IMR-90 (cell line): ENCODE data around the gene ADGRG1. TPM values are rescaled to one million over a fixed set of nuclear protein-coding genes. Genes with fewer than 3 reads are reported as not detected.

Source experiments
- ATAC-seq: fragments of 200-7000 bp; cut with Tn5 transposase; 2 replicates; pipeline ENCODE4 v1.9.1; 2020; ENCODE audit warnings: low read depth, mild to moderate bottlenecking, moderate library complexity
- BruUV-seq: library from RNA; stranded (reverse); fragments of 400-500 nt; replicated peaks from 2 replicates; lab custom pipeline; 2021; lab: Mats Ljungman, UMichigan
- CTCF ChIA-PET: fragments of 300-600 bp; formaldehyde crosslinking; extraction: SDS; loops from one replicate; lab custom pipeline; 2021; ENCODE audit warnings: antibody characterized with exemption; lab: Yijun Ruan, JAX
- POLR2A ChIA-PET: fragments of 300-600 bp; sonication (Branson Sonifier 250); formaldehyde crosslinking; loops from one replicate; lab custom pipeline; 2022; ENCODE audit warnings: antibody characterized with exemption; ENCODE audit not compliant: unreplicated experiment; lab: Charles Lee
- DNase-seq: peaks from one replicate; pipeline ENCODE4 v3.0.0; 2013
- H2AFZ ChIP-seq: replicated peaks from 2 replicates; pipeline ENCODE3; 2013; ENCODE audit warnings: low read length, mild to moderate bottlenecking; ENCODE audit not compliant: poor library complexity
- H2AK5ac ChIP-seq: 2 replicates; pipeline ENCODE4 v1.6.1; 2013; ENCODE audit warnings: low read depth, low read length, inconsistent platforms
- H2AK9ac ChIP-seq: replicated peaks from 2 replicates; pipeline ENCODE3; 2013; ENCODE audit warnings: mild to moderate bottlenecking, low read depth, low read length, moderate library complexity; ENCODE audit not compliant: poor library complexity
- H2BK120ac ChIP-seq: 2 replicates; pipeline ENCODE4 v1.6.1; 2013; ENCODE audit warnings: low read depth, low read length, inconsistent platforms
- H2BK15ac ChIP-seq: 3 replicates; pipeline ENCODE4 v1.6.1; 2013; ENCODE audit warnings: low read depth, low read length, inconsistent platforms
- H2BK20ac ChIP-seq: 2 replicates; pipeline ENCODE4 v1.6.1; 2013; ENCODE audit warnings: low read depth, mild to moderate bottlenecking, inconsistent platforms, low read length, moderate library complexity
- H2BK5ac ChIP-seq: 2 replicates; pipeline ENCODE4 v1.6.1; 2013; ENCODE audit warnings: mild to moderate bottlenecking, low read depth, low read length, inconsistent platforms; ENCODE audit not compliant: poor library complexity, severe bottlenecking
- H3K14ac ChIP-seq: replicated peaks from 2 replicates; pipeline ENCODE4 v1.6.1; 2013; ENCODE audit warnings: low read depth, low read length, inconsistent platforms
- H3K18ac ChIP-seq: 2 replicates; pipeline ENCODE4 v1.6.1; 2013; ENCODE audit warnings: low read depth, low read length, control low read depth
- H3K23ac ChIP-seq: 2 replicates; pipeline ENCODE4 v1.6.1; 2013; ENCODE audit warnings: low read depth, low read length, inconsistent platforms
- H3K27ac ChIP-seq: 2 replicates; pipeline ENCODE4 v1.5.1; 2013; ENCODE audit warnings: mild to moderate bottlenecking, control low read depth, low read length; ENCODE audit not compliant: insufficient read depth
- H3K27me3 ChIP-seq: 2 replicates; pipeline ENCODE4 v1.6.1; 2013; ENCODE audit warnings: low read length; ENCODE audit not compliant: control insufficient read depth, insufficient read depth
- H3K36me3 ChIP-seq: 2 replicates; pipeline ENCODE4 v1.6.1; 2013; ENCODE audit warnings: low read length, mixed read lengths; ENCODE audit not compliant: control insufficient read depth, insufficient read depth
- H3K4ac ChIP-seq: 2 replicates; pipeline ENCODE4 v1.6.1; 2013; ENCODE audit warnings: low read depth, low read length, inconsistent platforms
- H3K4me1 ChIP-seq: 2 replicates; pipeline ENCODE4 v1.6.1; 2013; ENCODE audit warnings: low read length, mixed read lengths; ENCODE audit not compliant: control insufficient read depth, insufficient read depth
- H3K4me2 ChIP-seq: 2 replicates; pipeline ENCODE4 v1.6.1; 2013; ENCODE audit warnings: low read depth, mild to moderate bottlenecking, control low read depth, low read length, moderate library complexity
- H3K4me3 ChIP-seq: 2 replicates; pipeline ENCODE4 v1.5.1; 2013; ENCODE audit warnings: low read depth, mild to moderate bottlenecking, control low read depth, low read length, moderate library complexity; ENCODE audit not compliant: insufficient read depth
- H3K56ac ChIP-seq: 2 replicates; pipeline ENCODE4 v1.6.1; 2013; ENCODE audit warnings: low read length, inconsistent platforms; ENCODE audit not compliant: insufficient read depth; ENCODE audit errors: extremely low read depth
- H3K79me1 ChIP-seq, 2 experiments: 2 replicates each; pipeline ENCODE4 v1.6.1; 2013; ENCODE audit warnings: low read length in 2 of 2, inconsistent platforms in 1 of 2, low read depth in 1 of 2
- H3K9ac ChIP-seq: 2 replicates; pipeline ENCODE4 v1.6.1; 2013; ENCODE audit warnings: low read depth, low read length, control low read depth
- H3K9me1 ChIP-seq: 2 replicates; pipeline ENCODE4 v1.6.1; 2013; ENCODE audit warnings: low read length, inconsistent platforms; ENCODE audit not compliant: insufficient read depth
- H3K9me3 ChIP-seq: 2 replicates; pipeline ENCODE4 v1.6.1; 2013; ENCODE audit warnings: low read length; ENCODE audit not compliant: control insufficient read depth, insufficient read depth
- H4K20me1 ChIP-seq: 2 replicates; pipeline ENCODE4 v1.6.1; 2013; ENCODE audit warnings: low read length, inconsistent platforms; ENCODE audit not compliant: insufficient read depth
- H4K5ac ChIP-seq: 2 replicates; pipeline ENCODE4 v1.6.1; 2013; ENCODE audit warnings: mild to moderate bottlenecking, low read depth, low read length, control low read depth
- H4K8ac ChIP-seq, 2 experiments: 2 replicates each; pipeline ENCODE4 v1.6.1; 2013; ENCODE audit warnings: low read depth in 2 of 2, low read length in 2 of 2, control low read depth in 1 of 2, inconsistent platforms in 1 of 2
- H4K91ac ChIP-seq: 2 replicates; pipeline ENCODE4 v1.6.1; 2013; ENCODE audit warnings: low read depth, low read length, inconsistent platforms; ENCODE audit not compliant: insufficient read depth
- CEBPB ChIP-seq: IDR thresholded peaks from 2 replicates; pipeline ENCODE4 v1.6.1; 2012; ENCODE audit warnings: low read depth, low read length, improper control_type of control experiment
- FOS ChIP-seq: fragments of 150-350 bp; IDR thresholded peaks from 2 replicates; pipeline ENCODE4 v1.6.1; 2016; ENCODE audit warnings: low read depth, low read length
- MAZ ChIP-seq: IDR thresholded peaks from 2 replicates; pipeline ENCODE4 v1.6.1; 2012; ENCODE audit warnings: low read depth, mild to moderate bottlenecking, low read length, improper control_type of control experiment, moderate library complexity, borderline replicate concordance
- NFE2L2 ChIP-seq: fragments of 150-350 bp; IDR thresholded peaks from 2 replicates; pipeline ENCODE4 v1.6.1; 2016; ENCODE audit warnings: low read depth, mild to moderate bottlenecking, low read length
- RAD21 ChIP-seq: IDR thresholded peaks from 2 replicates; pipeline ENCODE4 v1.6.1; 2012; ENCODE audit warnings: low read length, improper control_type of control experiment
- RCOR1 ChIP-seq: IDR thresholded peaks from 2 replicates; pipeline ENCODE4 v1.6.1; 2012; ENCODE audit warnings: mild to moderate bottlenecking, low read length, improper control_type of control experiment; ENCODE audit not compliant: insufficient replicate concordance
- RFX5 ChIP-seq: IDR thresholded peaks from 2 replicates; pipeline ENCODE4 v1.8.0; 2012; ENCODE audit warnings: low read depth, mild to moderate bottlenecking, low read length, moderate library complexity
- SMC3 ChIP-seq: fragments of 150-350 bp; IDR thresholded peaks from 2 replicates; pipeline ENCODE4 v1.6.1; 2016; ENCODE audit warnings: low read depth, mild to moderate bottlenecking, antibody characterized with exemption, low read length, moderate library complexity
- USF2 ChIP-seq: fragments of 150-350 bp; IDR thresholded peaks from 2 replicates; pipeline ENCODE4 v1.6.1; 2017; ENCODE audit warnings: mild to moderate bottlenecking, antibody characterized with exemption, low read length, low read depth
- WGBS, 2 experiments: methylation state at CpG; one replicate each; pipeline versions ENCODE4 v1.1.5 to v1.1.7; 2013; ENCODE audit warnings: missing lambda C conversion rate in 2 of 2; ENCODE audit not compliant: insufficient read length in 1 of 2; ENCODE audit errors: extremely low coverage in 2 of 2; 5-methylcytosine and 5-hydroxymethylcytosine counted together
- dilution Hi-C: fragments of 300-500 bp; cut with HindIII; formaldehyde crosslinking; loops from one replicate; pipeline ENCODE4 v1.14.3; 2018; ENCODE audit warnings: low sequenced_read_pairs; ENCODE audit not compliant: unreplicated experiment
- in situ Hi-C: fragments of 300-500 bp; cut with MboI; formaldehyde crosslinking; loops from 3 replicates; pipeline ENCODE4 v1.14.3; 2019; ENCODE audit warnings: low sequenced_read_pairs, inconsistent platforms, mixed read lengths
- intact Hi-C: fragments of 100-400 bp; cut with micrococcal nuclease; formaldehyde crosslinking; loops from 2 replicates; pipeline ENCODE4 v1.10.0; 2022
- polyA plus RNA-seq, 3 experiments: library from polyadenylated mRNA; depleted of rRNA; stranded (reverse); fragments of >200 nt; gene quantifications; 2 replicates each; pipeline ENCODE4 v1.2.3, GENCODE V29; 2012; ENCODE audit warnings: low replicate concordance in 1 of 3
- total RNA-seq: library from RNA; depleted of rRNA; stranded (reverse); fragments of >200 nt; gene quantifications from 2 replicates; pipeline ENCODE4 v1.2.3, GENCODE V29; 2012
- TF ChIP-seq, protein P1 (sequence below): fragments of 150-350 bp; IDR thresholded peaks from 2 replicates; pipeline ENCODE4 v1.6.1; 2016; ENCODE audit warnings: low read depth, mild to moderate bottlenecking, low read length, moderate library complexity, borderline replicate concordance
- TF ChIP-seq, protein P2 (sequence below): conservative IDR thresholded peaks from 2 replicates; pipeline ENCODE4 v1.5.1; 2012; ENCODE audit warnings: mild to moderate bottlenecking, low read depth, low read length, improper control_type of control experiment

The ADGRG1 gene
- total and polyA plus RNA-seq, 2 of the 4 experiments (the other 2 are of a cell fraction) = 0.90 to 8.4 TPM

DNA sequence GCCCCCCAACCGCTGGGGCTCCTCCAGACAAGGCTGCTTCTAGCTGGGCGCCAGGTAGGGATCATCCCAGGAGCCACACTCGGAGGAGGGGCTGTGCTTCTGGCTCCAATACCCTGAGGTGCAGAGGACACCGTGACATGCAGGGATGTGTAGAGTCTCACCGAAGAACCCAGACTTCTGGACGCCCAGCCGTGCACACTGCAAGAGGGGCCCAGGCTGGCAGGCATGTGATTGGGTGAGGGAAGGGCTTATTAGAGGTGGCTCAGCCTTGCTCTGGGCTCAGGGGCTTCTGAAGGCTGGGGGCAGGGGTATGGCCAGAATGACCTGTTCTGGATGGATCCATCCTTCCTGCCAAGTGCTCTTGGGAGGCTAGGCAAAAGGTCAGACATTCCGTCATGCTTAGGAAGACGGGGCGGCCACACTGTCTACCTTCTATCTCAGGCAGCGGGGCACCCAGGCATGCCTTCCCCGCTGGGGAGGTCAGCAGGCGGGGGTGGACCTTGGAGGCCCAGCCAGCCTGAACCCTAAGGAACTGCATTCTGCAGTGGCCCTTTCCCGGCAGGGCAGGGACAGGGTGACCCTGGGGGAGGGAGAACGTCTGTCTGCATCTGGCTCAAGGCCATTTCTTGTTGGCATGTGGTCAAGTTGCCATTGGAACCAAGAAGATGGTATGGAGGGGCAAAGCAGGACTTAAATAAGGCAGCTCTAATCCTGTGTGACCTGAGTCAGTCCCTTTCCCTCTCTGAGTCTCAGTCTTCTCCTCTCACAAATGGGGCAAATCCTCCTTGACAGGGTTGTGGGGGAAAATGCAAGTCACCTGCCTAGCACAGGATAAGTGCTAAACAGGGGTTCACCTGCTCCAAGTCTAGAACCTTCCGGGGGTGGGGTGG lies 5.8 kb upstream of the ADGRG1 start:
- Histone ChIP-seq H3K79me1 (no peaks in the 10 kb centered on the region), H3K4me2 (no peak overlapping the region), H3K36me3 (no peaks in the 10 kb centered on the region), H3K9ac (no peak overlapping the region), H4K5ac (no peak overlapping the region), H2BK5ac (no peak overlapping the region), H3K9me1 (0 out of 2 replicates have a peak, but pooled peaks cover 4% of the 10 kb centered on the region), H3K4me3 (no peak overlapping the region), H3K4ac (0 out of 2 replicates have a peak overlapping the region, but pooled peaks have one; percentile 18), H2BK120ac (no peak overlapping the region; the same call in 1 of the 2 replicates), H3K14ac (no peak overlapping the region), H4K91ac (no peak overlapping the region; the same call in 1 of the 2 replicates), H3K27me3 (no peaks in the 10 kb centered on the region), H3K56ac (no peak overlapping the region), H2AFZ (peak overlapping the region; percentile 46), H4K8ac (no peak overlapping the region), H2AK9ac (no peak overlapping the region), H3K18ac (no peak overlapping the region), H2BK20ac (no peak overlapping the region), H3K27ac (no peak overlapping the region), H3K23ac (no peak overlapping the region; the same call in 1 of the 2 replicates), H3K4me1 (peaks cover 23% of the 10 kb centered on the region), H2BK15ac (no peak overlapping the region; the same call in 2 of the 3 replicates), H2AK5ac (peak overlapping the region; percentile 57), H3K9me3 (no peaks in the 10 kb centered on the region), H4K20me1 (no peaks in the 10 kb centered on the region)
- TF ChIP-seq, protein P1, sequence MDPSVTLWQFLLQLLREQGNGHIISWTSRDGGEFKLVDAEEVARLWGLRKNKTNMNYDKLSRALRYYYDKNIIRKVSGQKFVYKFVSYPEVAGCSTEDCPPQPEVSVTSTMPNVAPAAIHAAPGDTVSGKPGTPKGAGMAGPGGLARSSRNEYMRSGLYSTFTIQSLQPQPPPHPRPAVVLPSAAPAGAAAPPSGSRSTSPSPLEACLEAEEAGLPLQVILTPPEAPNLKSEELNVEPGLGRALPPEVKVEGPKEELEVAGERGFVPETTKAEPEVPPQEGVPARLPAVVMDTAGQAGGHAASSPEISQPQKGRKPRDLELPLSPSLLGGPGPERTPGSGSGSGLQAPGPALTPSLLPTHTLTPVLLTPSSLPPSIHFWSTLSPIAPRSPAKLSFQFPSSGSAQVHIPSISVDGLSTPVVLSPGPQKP = no peak
- TF ChIP-seq RCOR1 (no peak), CEBPB (no peak), NFE2L2 (no peak), USF2 (no peak), RAD21 (no peak), MAZ (no peak), FOS (no peak), SMC3 (no peak), RFX5 (no peak)
- TF ChIP-seq, protein P2, sequence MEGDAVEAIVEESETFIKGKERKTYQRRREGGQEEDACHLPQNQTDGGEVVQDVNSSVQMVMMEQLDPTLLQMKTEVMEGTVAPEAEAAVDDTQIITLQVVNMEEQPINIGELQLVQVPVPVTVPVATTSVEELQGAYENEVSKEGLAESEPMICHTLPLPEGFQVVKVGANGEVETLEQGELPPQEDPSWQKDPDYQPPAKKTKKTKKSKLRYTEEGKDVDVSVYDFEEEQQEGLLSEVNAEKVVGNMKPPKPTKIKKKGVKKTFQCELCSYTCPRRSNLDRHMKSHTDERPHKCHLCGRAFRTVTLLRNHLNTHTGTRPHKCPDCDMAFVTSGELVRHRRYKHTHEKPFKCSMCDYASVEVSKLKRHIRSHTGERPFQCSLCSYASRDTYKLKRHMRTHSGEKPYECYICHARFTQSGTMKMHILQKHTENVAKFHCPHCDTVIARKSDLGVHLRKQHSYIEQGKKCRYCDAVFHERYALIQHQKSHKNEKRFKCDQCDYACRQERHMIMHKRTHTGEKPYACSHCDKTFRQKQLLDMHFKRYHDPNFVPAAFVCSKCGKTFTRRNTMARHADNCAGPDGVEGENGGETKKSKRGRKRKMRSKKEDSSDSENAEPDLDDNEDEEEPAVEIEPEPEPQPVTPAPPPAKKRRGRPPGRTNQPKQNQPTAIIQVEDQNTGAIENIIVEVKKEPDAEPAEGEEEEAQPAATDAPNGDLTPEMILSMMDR = no peak
- in situ Hi-C loops (no loop called here), dilution Hi-C loops (no loop called here), intact Hi-C loops (no loop called here)
- BruUV-seq = no TSS peak
- ATAC-seq = no peak
- ChIA-PET CTCF (interaction anchor here (1.3 kb wide), 1 partner anchor 47 kb away, joined by 5 read pairs; no protein-coding TSS in a partner anchor), POLR2A (no interaction called here)
- DNase-seq = no peak
- 100% methylated on average over 2 of the region's 16 CpGs; no CpG with 5 or more reads in 1 of the 2 experiments for WGBS, 2 experiments
